Coronary artery (tissue), 2 donors: ENCODE measurements around the gene COL18A1.
A peak's percentile ranks its signal among the peaks of the same experiment; 100 is the strongest.
"Not testable (repeated sequence)": the region's sequence is repeated elsewhere in the genome, so short reads cannot be mapped to it uniquely, and the experiment has no call there.

Source experiments
- DNase-seq: peaks from one replicate; pipeline ENCODE4 v3.0.0-alpha.2; 2017; ENCODE audit warnings: low spot score
- H3K27ac ChIP-seq, 2 donors: fragments of 200-600 bp; sonication (generic); one replicate each; pipeline ENCODE4 v1.5.1; 2016 to 2019
- H3K4me3 ChIP-seq: fragments of 200-600 bp; sonication (generic); 2 replicates; pipeline ENCODE4 v1.5.1; 2016; ENCODE audit warnings: mild to moderate bottlenecking, moderate library complexity
- CTCF ChIP-seq: fragments of 200-600 bp; sonication (generic); IDR thresholded peaks from one replicate; pipeline ENCODE4 v1.5.1; 2019; ENCODE audit warnings: antibody characterized with exemption

COL18A1 gene

GRCh38 chr21:45556645-45557615, 152.0 kb downstream of the COL18A1 start:
- DNase-seq = no peak
- Histone ChIP-seq H3K27ac (no peak overlapping the region), H3K4me3 (no peak overlapping the region)
- TF ChIP-seq CTCF = no peak

- TF ChIP-seq CTCF = no peak
- peak; percentile 73 for DNase-seq
- H3K27ac ChIP-seq = no peak overlapping the region
- H3K4me3 ChIP-seq = no peak overlapping the region
These were observed 152.7 kb downstream of the COL18A1 start for GRCh38 chr21:45557616-45558043.

- Histone ChIP-seq H3K4me3 (no peak overlapping the region), H3K27ac (no peak overlapping the region)
- peak; percentile 70 for DNase-seq
- TF ChIP-seq CTCF = no peak
These were observed 153.2 kb downstream of the COL18A1 start for GRCh38 chr21:45558044-45558721.

- peak; percentile 55 for DNase-seq
- TF ChIP-seq CTCF = no peak
- Histone ChIP-seq H3K4me3 (no peak overlapping the region), H3K27ac (no peak overlapping the region)
These were observed 154.5 kb downstream of the COL18A1 start for GRCh38 chr21:45559216-45560105.

- no peak overlapping the region for H3K4me3 ChIP-seq
- no peak for TF ChIP-seq CTCF
- peak; percentile 45 for DNase-seq
- no peak overlapping the region for H3K27ac ChIP-seq
These were observed 155.4 kb downstream of the COL18A1 start for GRCh38 chr21:45560106-45561021.

GRCh38 chr21:45561241-45561640, 156.3 kb downstream of the COL18A1 start:
- not testable (repeated sequence) for H3K27ac ChIP-seq
- DNase-seq = peak; percentile 24

More at GRCh38 chr21:45561241-45561640, 156.3 kb downstream of the COL18A1 start:
- H3K4me3 ChIP-seq = not testable (repeated sequence)
